Measurements from ENCODE around the gene RWDD2A.
A peak's percentile ranks its signal among the peaks of the same experiment; 100 is the strongest.

RWDD2A gene

GRCh38 chr6:83220121-83220520, 27.0 kb downstream of the RWDD2A start:
- no peak for DNase-seq (ENCODE audit: low spot score)
- no peak for TF ChIP-seq CTCF (IDR thresholded peaks at IDR 0.05; ENCODE audit: extremely low read depth, missing control alignments)

- no peak for TF ChIP-seq CTCF (IDR thresholded peaks at IDR 0.05; ENCODE audit: extremely low read depth, missing control alignments)
- no peak for DNase-seq (ENCODE audit: low spot score)
These were observed 28.1 kb downstream of the RWDD2A start for GRCh38 chr6:83221276-83221675.

GRCh38 chr6:83221889-83222479, 28.8 kb downstream of the RWDD2A start:
- TF ChIP-seq CTCF (IDR thresholded peaks at IDR 0.05; ENCODE audit: extremely low read depth, missing control alignments), result no peak

GRCh38 chr6:83226517-83226916, 33.4 kb downstream of the RWDD2A start:
- no peak for DNase-seq (ENCODE audit: low spot score)
- TF ChIP-seq CTCF (IDR thresholded peaks at IDR 0.05; ENCODE audit: extremely low read depth, missing control alignments), result no peak

More at GRCh38 chr6:83221889-83222479, 28.8 kb downstream of the RWDD2A start:
- DNase-seq (ENCODE audit: low spot score), result peak; percentile 36

GRCh38 chr6:83231146-83231545, 38.0 kb downstream of the RWDD2A start:
- DNase-seq (ENCODE audit: low spot score), result no peak
- no peak for TF ChIP-seq CTCF (IDR thresholded peaks at IDR 0.05; ENCODE audit: extremely low read depth, missing control alignments)

GRCh38 chr6:83247471-83247870, 54.3 kb downstream of the RWDD2A start:
- no peak for TF ChIP-seq CTCF (IDR thresholded peaks at IDR 0.05; ENCODE audit: extremely low read depth, missing control alignments)
- DNase-seq (ENCODE audit: low spot score), result no peak

Data from GM20000 (cell line).